Mononuclear cell (primary cell): ENCODE data around the gene DYRK1B. TPM values are rescaled to one million over a fixed set of nuclear protein-coding genes. Genes with fewer than 3 reads are reported as not detected.

Experiments
- H3K27me3 ChIP-seq: 2 replicates; pipeline ENCODE4 v1.6.0; 2011; ENCODE audit warnings: low read length, control low read depth; ENCODE audit not compliant: insufficient read depth
- H3K4me1 ChIP-seq: 2 replicates; pipeline ENCODE4 v1.5.1; 2011; ENCODE audit warnings: mild to moderate bottlenecking, low read length, control low read depth; ENCODE audit not compliant: insufficient read depth
- H3K4me3 ChIP-seq: 2 replicates; pipeline ENCODE4 v1.5.1; 2011; ENCODE audit warnings: mild to moderate bottlenecking, low read length, moderate library complexity
- H3K9me3 ChIP-seq: 2 replicates; pipeline ENCODE4 v1.5.1; 2011; ENCODE audit warnings: low read depth, mild to moderate bottlenecking, control low read depth, low read length
- total RNA-seq: library from RNA; depleted of rRNA; stranded (reverse); fragments of >200 nt; gene quantifications from one replicate; pipeline ENCODE4 v1.2.3, GENCODE V29; 2012

The DYRK1B gene
- total RNA-seq, 1 donor = 6.5 TPM

GRCh38 chr19:39843919-39844793, 10.2 kb upstream of the DYRK1B start:
- Histone ChIP-seq H3K9me3 (no peaks in the 10 kb centered on the region), H3K27me3 (no peaks in the 10 kb centered on the region), H3K4me1 (peaks cover 33% of the 10 kb centered on the region), H3K4me3 (no peak overlapping the region)

GRCh38 chr19:39842693-39843435, 8.9 kb upstream of the DYRK1B start:
- Histone ChIP-seq H3K27me3 (no peaks in the 10 kb centered on the region), H3K9me3 (no peaks in the 10 kb centered on the region), H3K4me3 (no peak overlapping the region), H3K4me1 (peaks cover 33% of the 10 kb centered on the region)

GRCh38 chr19:39841041-39841440, 7.1 kb upstream of the DYRK1B start:
- Histone ChIP-seq H3K27me3 (no peaks in the 10 kb centered on the region), H3K4me3 (no peak overlapping the region), H3K4me1 (peaks cover 25% of the 10 kb centered on the region), H3K9me3 (no peaks in the 10 kb centered on the region)

GRCh38 chr19:39840492-39840891, 6.5 kb upstream of the DYRK1B start:
- Histone ChIP-seq H3K4me3 (no peak overlapping the region), H3K27me3 (no peaks in the 10 kb centered on the region), H3K9me3 (no peaks in the 10 kb centered on the region), H3K4me1 (peaks cover 20% of the 10 kb centered on the region)

- H3K4me3 ChIP-seq = no peak overlapping the region
Measured at GRCh38 chr19:39839678-39840327, 5.8 kb upstream of the DYRK1B start.

GRCh38 chr19:39838569-39838968, 4.6 kb upstream of the DYRK1B start:
- H3K27me3 ChIP-seq = no peaks in the 10 kb centered on the region
- H3K9me3 ChIP-seq = no peaks in the 10 kb centered on the region
- H3K4me3 ChIP-seq = no peak overlapping the region

More at GRCh38 chr19:39839678-39840327, 5.8 kb upstream of the DYRK1B start:
- no peaks in the 10 kb centered on the region for H3K27me3 ChIP-seq
- H3K4me1 ChIP-seq = peaks cover 14% of the 10 kb centered on the region
- no peaks in the 10 kb centered on the region for H3K9me3 ChIP-seq

GRCh38 chr19:39837978-39838377, 4.0 kb upstream of the DYRK1B start:
- Histone ChIP-seq H3K4me1 (peaks cover 14% of the 10 kb centered on the region), H3K4me3 (no peak overlapping the region), H3K27me3 (no peaks in the 10 kb centered on the region)

More at GRCh38 chr19:39838569-39838968, 4.6 kb upstream of the DYRK1B start:
- H3K4me1 ChIP-seq = peaks cover 10% of the 10 kb centered on the region

GRCh38 chr19:39834287-39834841, 402 bp upstream of the DYRK1B start:
- H3K27me3 ChIP-seq = no peaks in the 10 kb centered on the region
- peak overlapping the region; percentile 98 for H3K4me3 ChIP-seq
- H3K9me3 ChIP-seq = no peaks in the 10 kb centered on the region
- H3K4me1 ChIP-seq = peaks cover 27% of the 10 kb centered on the region

More at GRCh38 chr19:39837978-39838377, 4.0 kb upstream of the DYRK1B start:
- no peaks in the 10 kb centered on the region for H3K9me3 ChIP-seq

- no peaks in the 10 kb centered on the region for H3K9me3 ChIP-seq
- peaks cover 35% of the 10 kb centered on the region for H3K4me1 ChIP-seq
- no peaks in the 10 kb centered on the region for H3K27me3 ChIP-seq
- H3K4me3 ChIP-seq = peak overlapping the region; percentile 98
Measured at GRCh38 chr19:39833160-39833463, 850 bp downstream of the DYRK1B start.

- Histone ChIP-seq H3K9me3 (no peaks in the 10 kb centered on the region), H3K4me1 (peaks cover 37% of the 10 kb centered on the region), H3K4me3 (peak overlapping the region; percentile 98), H3K27me3 (no peaks in the 10 kb centered on the region)
Measured at GRCh38 chr19:39832341-39833083, 1.4 kb downstream of the DYRK1B start.

- H3K4me3 ChIP-seq = no peak overlapping the region
- H3K9me3 ChIP-seq = no peaks in the 10 kb centered on the region
- H3K27me3 ChIP-seq = no peaks in the 10 kb centered on the region
- peaks cover 37% of the 10 kb centered on the region for H3K4me1 ChIP-seq
Measured at GRCh38 chr19:39831679-39832078, 2.3 kb downstream of the DYRK1B start.

- H3K4me3 ChIP-seq = no peak overlapping the region
- H3K27me3 ChIP-seq = no peaks in the 10 kb centered on the region
- peaks cover 37% of the 10 kb centered on the region for H3K4me1 ChIP-seq
- no peaks in the 10 kb centered on the region for H3K9me3 ChIP-seq
Measured at GRCh38 chr19:39830847-39831246, 3.1 kb downstream of the DYRK1B start.

GRCh38 chr19:39830406-39830805, 3.6 kb downstream of the DYRK1B start:
- peaks cover 37% of the 10 kb centered on the region for H3K4me1 ChIP-seq
- H3K27me3 ChIP-seq = no peaks in the 10 kb centered on the region
- H3K4me3 ChIP-seq = no peak overlapping the region
- H3K9me3 ChIP-seq = no peaks in the 10 kb centered on the region

GRCh38 chr19:39829702-39830275, 4.2 kb downstream of the DYRK1B start:
- Histone ChIP-seq H3K4me1 (peaks cover 40% of the 10 kb centered on the region), H3K9me3 (no peaks in the 10 kb centered on the region), H3K4me3 (no peak overlapping the region), H3K27me3 (no peaks in the 10 kb centered on the region)
